Measurements from ENCODE around the gene TCF12. TPM values are rescaled to one million over a fixed set of nuclear protein-coding genes. Genes with fewer than 3 reads are reported as not detected.

Gene TCF12
- total RNA-seq, 4 donors from 2014 or later = 93.9 to 165 (median 111) TPM

DNA sequence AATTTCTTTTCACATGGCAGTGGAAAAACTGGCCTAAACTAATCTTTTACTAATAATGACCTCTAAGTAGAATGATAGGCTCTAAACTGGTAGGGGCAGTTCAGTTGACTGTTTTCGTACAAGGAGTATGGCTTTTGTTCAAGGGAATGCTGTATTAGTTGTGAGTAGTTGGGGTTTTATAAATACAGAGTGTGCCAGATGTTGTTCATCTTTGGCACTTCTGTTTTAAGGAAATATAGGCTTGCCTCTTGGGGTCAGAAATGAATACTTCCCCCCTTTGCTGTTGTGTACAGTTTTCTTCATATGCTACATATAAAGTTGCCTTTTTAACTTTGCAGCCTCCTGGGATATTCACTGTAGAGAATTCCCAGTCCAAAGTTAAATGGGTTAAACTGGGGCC, 276.9 kb downstream of the TCF12 start:
- no peak for ATAC-seq (ENCODE audit: low FRiP score)
- no peak for DNase-seq (ENCODE audit: low spot score)
- TF ChIP-seq, protein P1, sequence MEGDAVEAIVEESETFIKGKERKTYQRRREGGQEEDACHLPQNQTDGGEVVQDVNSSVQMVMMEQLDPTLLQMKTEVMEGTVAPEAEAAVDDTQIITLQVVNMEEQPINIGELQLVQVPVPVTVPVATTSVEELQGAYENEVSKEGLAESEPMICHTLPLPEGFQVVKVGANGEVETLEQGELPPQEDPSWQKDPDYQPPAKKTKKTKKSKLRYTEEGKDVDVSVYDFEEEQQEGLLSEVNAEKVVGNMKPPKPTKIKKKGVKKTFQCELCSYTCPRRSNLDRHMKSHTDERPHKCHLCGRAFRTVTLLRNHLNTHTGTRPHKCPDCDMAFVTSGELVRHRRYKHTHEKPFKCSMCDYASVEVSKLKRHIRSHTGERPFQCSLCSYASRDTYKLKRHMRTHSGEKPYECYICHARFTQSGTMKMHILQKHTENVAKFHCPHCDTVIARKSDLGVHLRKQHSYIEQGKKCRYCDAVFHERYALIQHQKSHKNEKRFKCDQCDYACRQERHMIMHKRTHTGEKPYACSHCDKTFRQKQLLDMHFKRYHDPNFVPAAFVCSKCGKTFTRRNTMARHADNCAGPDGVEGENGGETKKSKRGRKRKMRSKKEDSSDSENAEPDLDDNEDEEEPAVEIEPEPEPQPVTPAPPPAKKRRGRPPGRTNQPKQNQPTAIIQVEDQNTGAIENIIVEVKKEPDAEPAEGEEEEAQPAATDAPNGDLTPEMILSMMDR (IDR thresholded peaks at IDR 0.05) = no peak

DNA sequence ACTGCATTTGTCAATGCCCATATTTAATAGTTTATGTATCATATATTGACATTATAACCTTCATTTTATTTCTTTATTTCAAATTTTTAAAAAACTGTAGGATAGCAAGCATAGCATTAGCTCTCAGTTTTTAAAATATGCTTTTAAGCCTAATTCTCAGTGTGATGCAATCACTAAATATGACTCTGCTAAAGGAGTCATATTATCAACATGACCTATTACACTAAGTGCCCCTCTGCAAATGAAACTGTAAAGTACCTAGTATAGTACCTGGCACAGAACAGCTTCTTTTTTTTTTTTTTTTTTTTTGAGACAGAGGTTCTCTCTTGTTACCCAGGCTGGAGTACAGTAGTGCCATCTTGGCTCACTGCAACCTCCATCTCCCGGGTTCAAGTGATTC, 278.4 kb downstream of the TCF12 start:
- DNase-seq (ENCODE audit: low spot score) (no peak), ATAC-seq (ENCODE audit: low FRiP score) (peak; percentile 66)
- TF ChIP-seq, protein P1 (IDR thresholded peaks at IDR 0.05) = no peak

DNA sequence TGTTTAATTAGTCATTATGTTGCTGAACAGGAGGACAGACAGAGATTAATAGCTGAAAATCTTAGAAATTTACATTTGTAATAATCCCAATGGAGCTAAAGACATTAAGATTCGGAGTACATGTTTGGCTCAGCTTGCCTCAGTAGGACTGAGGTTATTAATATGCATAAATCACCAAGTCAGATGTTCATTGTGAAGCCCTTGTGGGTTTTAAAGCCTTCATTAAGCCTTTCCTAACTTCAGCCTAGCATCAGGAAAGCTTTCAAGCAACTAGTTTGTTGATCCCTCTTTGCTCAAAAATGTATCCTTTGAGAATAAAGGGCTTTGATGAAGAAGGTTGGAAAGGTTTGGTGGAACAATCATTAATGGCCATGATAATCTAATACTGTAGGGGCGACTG, 279.7 kb downstream of the TCF12 start:
- DNase-seq (ENCODE audit: low spot score) (no peak), ATAC-seq (ENCODE audit: low FRiP score) (no peak)
- TF ChIP-seq, protein P1 (IDR thresholded peaks at IDR 0.05) = no peak

DNA sequence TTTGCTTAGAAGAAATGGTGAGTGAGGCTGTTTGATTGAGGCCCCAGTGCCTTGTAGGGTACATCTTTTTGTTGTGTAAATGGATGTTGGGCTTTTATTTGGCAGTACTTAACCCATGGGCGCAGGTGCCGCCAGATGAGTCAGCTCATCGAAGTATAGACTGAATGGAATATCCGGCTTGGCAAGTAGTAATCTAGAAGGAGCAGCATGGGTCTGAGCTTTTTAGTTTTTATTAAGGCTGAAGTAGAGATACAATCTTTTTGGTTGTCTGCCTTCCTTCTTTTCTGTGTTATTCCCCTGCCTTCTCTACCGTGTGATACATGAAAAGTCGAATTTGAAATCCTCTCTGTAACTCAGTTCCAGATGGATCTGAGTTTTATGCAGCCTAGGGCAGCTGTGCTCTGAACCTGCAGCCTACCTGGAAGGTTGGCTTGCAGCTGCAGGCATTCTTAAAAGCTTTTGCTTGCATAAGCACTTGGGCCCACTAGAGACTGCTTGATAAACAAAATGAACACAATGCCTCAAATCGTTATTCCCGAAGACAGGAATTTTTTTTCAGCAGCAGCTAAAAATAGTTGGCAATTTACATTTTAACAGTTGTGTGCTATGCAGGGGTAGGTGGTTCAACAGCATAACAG, 280.3 kb downstream of the TCF12 start:
- no peak for ATAC-seq (ENCODE audit: low FRiP score)
- TF ChIP-seq, protein P1 (IDR thresholded peaks at IDR 0.05) = no peak
- DNase-seq (ENCODE audit: low spot score) = no peak

DNA sequence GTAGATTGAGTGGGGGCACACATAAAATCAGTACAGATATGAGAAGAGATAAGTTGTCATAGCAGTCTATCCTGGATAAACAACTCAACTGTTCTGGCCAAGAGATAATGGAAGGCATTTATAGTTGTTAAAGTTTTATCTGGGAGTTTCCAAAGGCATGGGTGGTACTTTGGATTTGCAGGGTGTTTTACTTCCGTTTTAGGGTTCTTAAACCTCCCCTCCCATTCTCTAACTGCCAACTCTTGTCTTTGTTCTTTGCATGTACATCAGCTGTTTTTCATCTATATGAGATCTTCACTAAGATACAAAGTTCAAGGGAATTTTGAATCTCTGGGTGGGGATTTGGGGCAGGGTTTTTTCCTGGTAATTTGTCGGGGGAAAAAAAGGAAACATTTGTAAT, 283.1 kb downstream of the TCF12 start:
- DNase-seq (ENCODE audit: low spot score) = no peak
- ATAC-seq (ENCODE audit: low FRiP score) = no peak
- TF ChIP-seq, protein P1 (IDR thresholded peaks at IDR 0.05) = no peak

DNA sequence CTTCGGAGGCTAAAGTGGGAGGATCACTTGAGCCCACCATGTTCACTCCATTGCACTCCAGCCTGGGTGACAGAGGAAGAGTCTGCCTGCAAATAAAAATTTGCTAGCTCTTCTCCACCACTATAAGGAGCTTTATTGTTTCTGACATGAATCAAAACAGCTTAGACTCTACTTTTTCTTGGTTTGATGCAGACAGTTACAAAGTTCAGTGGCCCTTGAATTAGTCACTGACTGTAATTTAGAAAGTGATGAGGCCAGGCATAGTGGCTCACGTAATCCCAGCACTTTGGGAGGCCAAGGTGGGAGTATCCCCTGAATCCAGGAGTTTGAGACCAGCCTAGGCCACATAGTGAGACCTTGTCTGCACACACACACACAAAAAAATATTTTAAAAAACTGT, 285.5 kb downstream of the TCF12 start:
- TF ChIP-seq, protein P1 (IDR thresholded peaks at IDR 0.05) = no peak
- DNase-seq (ENCODE audit: low spot score) (no peak), ATAC-seq (ENCODE audit: low FRiP score) (no peak)
